NCI-H526 (cell line): ENCODE measurements around the gene ECE1.
A peak's percentile ranks its signal among the peaks of the same experiment; 100 is the strongest.
"Not testable (repeated sequence)": the region's sequence is repeated elsewhere in the genome, so short reads cannot be mapped to it uniquely, and the experiment has no call there.

Experiments used
- DNase-seq, 2 experiments: peaks; one replicate each; lab custom pipeline; 2025; lab: John Stamatoyannopoulos, UW

ECE1 gene

GRCh38 chr1:21292984-21293536 is 2.8 kb upstream of the ECE1 start:
- DNase-seq = no peak

- DNase-seq = no peak
Observed at GRCh38 chr1:21292503-21292983, 2.3 kb upstream of the ECE1 start.

GRCh38 chr1:21291964-21292363 is 1.7 kb upstream of the ECE1 start:
- DNase-seq = no peak

- no peak for DNase-seq
Observed at GRCh38 chr1:21291184-21291583, 921 bp upstream of the ECE1 start.

- DNase-seq = no peak
Observed at GRCh38 chr1:21290546-21290944, 282 bp upstream of the ECE1 start.

GRCh38 chr1:21289127-21289526 is 1.1 kb downstream of the ECE1 start:
- DNase-seq = no peak

- DNase-seq = no peak
Observed at GRCh38 chr1:21287905-21288514, 2.3 kb downstream of the ECE1 start.

GRCh38 chr1:21285386-21285785 is 4.9 kb downstream of the ECE1 start:
- not testable (repeated sequence) for DNase-seq

GRCh38 chr1:21285055-21285372 is 5.2 kb downstream of the ECE1 start:
- no peak for DNase-seq

- DNase-seq = no peak
Observed at GRCh38 chr1:21284206-21285054, 5.8 kb downstream of the ECE1 start.

- no peak for DNase-seq
Observed at GRCh38 chr1:21283524-21283923, 6.7 kb downstream of the ECE1 start.

- DNase-seq = not testable (repeated sequence)
Observed at GRCh38 chr1:21282020-21282419, 8.2 kb downstream of the ECE1 start.

GRCh38 chr1:21280482-21280881 is 9.8 kb downstream of the ECE1 start:
- DNase-seq = no peak

- no peak for DNase-seq
Observed at GRCh38 chr1:21280011-21280471, 10.2 kb downstream of the ECE1 start.

GRCh38 chr1:21278860-21279845 is 11.1 kb downstream of the ECE1 start:
- no peak for DNase-seq

GRCh38 chr1:21278208-21278859 is 11.9 kb downstream of the ECE1 start:
- DNase-seq = no peak

GRCh38 chr1:21277180-21277579 is 13.1 kb downstream of the ECE1 start:
- no peak for DNase-seq

- no peak for DNase-seq
Observed at GRCh38 chr1:21272540-21272939, 17.7 kb downstream of the ECE1 start.

GRCh38 chr1:21271550-21271949 is 18.7 kb downstream of the ECE1 start:
- no peak for DNase-seq

GRCh38 chr1:21270086-21270689 is 20.1 kb downstream of the ECE1 start:
- peak in 1 of 2 experiments; percentile 46 for DNase-seq
